ENCODE measurements around the gene AMH. TPM values are rescaled to one million over a fixed set of nuclear protein-coding genes. Genes with fewer than 3 reads are reported as not detected.

The AMH gene
- total RNA-seq, 1 experiment from 2014 or later, result 21.9 TPM

DNA sequence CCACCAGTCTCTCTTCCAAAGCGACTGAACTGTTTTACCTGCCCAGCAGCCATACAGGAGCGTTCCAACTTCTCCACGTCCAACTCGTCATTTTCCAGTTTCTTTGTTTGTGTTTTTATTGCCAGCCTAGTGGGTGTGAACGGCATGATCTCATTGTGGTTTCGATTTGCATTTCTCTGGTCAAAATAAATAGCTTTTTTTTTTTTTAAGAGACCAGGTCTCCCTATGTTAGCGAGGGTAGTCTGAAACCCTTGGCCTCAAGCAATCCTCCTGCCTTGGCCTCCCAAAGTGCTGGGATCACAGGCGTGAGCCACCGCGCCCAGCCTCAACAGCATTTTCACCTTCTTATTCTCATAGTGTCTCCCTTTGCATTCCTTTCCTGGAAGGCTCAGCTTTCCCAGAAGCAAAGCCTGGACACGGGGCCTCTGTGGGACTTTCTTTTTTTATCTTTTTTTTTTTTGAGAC, 11.2 kb downstream of the AMH start:
- POLR2A ChIA-PET, result interaction anchor here (0.5 kb wide), 1 partner anchor 58 kb away, joined by 4 read pairs; no protein-coding TSS in a partner anchor
- in situ Hi-C loops (cut with HindIII; ENCODE audit: low pct_unique_long_range_greater_than_20kb, low sequenced_read_pairs), result no loop called here
- ATAC-seq, result no peak

DNA sequence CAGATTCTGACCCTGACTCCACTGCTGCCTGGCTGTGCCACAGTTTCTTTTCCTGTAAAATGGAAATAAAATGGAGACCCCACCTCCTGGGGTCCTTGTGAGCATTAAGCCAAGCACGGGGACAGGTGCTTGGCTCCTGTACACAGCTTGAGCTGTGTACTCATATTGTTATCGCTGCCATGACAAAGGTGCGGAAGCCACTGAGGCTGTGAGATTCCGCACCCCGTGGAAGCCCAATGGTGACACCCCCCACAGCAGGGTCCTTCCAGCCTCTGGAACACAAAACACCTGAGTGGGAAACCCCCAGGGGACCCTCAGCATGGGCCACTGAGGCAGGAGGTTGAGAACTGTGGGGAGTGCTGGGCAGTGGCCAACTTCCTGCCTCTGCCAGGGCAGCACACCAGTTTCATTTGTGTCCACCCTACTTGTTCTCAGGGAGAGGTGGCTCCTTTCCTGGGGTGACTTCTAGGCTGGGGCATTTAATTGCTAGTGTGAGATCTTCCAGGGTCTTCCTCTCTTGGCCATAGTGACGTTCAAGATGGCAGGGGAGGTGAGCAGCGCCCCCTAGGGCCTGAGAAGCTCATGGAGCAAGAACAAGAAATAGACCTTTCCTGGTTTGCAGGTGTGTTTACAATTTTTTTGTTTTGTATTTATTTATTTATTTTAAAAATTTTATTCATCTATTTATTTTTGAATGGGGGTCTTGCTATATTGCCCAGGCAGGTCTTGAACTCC, 12.5 kb downstream of the AMH start:
- no peak for TF ChIP-seq POLR2AphosphoS5 (IDR thresholded peaks at IDR 0.05; ENCODE audit: low read depth, low read length)
- TF ChIP-seq TCF7L2 (IDR thresholded peaks at IDR 0.05; ENCODE audit: low read depth, low read length), result no peak
- no peak for TF ChIP-seq SIN3A (IDR thresholded peaks at IDR 0.05; ENCODE audit: borderline replicate concordance, insufficient read depth, low read depth, low read length)
- TF ChIP-seq, protein P1, sequence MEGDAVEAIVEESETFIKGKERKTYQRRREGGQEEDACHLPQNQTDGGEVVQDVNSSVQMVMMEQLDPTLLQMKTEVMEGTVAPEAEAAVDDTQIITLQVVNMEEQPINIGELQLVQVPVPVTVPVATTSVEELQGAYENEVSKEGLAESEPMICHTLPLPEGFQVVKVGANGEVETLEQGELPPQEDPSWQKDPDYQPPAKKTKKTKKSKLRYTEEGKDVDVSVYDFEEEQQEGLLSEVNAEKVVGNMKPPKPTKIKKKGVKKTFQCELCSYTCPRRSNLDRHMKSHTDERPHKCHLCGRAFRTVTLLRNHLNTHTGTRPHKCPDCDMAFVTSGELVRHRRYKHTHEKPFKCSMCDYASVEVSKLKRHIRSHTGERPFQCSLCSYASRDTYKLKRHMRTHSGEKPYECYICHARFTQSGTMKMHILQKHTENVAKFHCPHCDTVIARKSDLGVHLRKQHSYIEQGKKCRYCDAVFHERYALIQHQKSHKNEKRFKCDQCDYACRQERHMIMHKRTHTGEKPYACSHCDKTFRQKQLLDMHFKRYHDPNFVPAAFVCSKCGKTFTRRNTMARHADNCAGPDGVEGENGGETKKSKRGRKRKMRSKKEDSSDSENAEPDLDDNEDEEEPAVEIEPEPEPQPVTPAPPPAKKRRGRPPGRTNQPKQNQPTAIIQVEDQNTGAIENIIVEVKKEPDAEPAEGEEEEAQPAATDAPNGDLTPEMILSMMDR (IDR thresholded peaks at IDR 0.05), result peak; percentile 82
- ATAC-seq, result no peak
- no peaks in the 10 kb centered on the region for H3K27me3 ChIP-seq (ENCODE audit: control insufficient read depth, insufficient read depth, low read length)
- no peak for DNase-seq (ENCODE audit: low read depth, low spot score)
- intact Hi-C loops (cut with micrococcal nuclease; ENCODE audit: unreplicated experiment) (no loop called here), in situ Hi-C loops (cut with HindIII; ENCODE audit: low pct_unique_long_range_greater_than_20kb, low sequenced_read_pairs) (no loop called here)
- POLR2A ChIA-PET, result no interaction called here
- CTCF ChIA-PET, result interaction anchor here (1.7 kb wide), 1 partner anchor 23 kb away, joined by 9 read pairs; no protein-coding TSS in a partner anchor
- H3K27ac ChIP-seq (ENCODE audit: low read length), result no peak overlapping the region
- no peaks in the 10 kb centered on the region for H3K36me3 ChIP-seq (ENCODE audit: control insufficient read depth, insufficient read depth, low read length)
- peaks cover 5% of the 10 kb centered on the region for H3K4me1 ChIP-seq (ENCODE audit: control insufficient read depth, insufficient read depth, low read length)
- BruUV-seq (replicated peaks), result no TSS peak
- no peak overlapping the region for H3K4me3 ChIP-seq (ENCODE audit: low read depth in 2 of 2, low read length in 2 of 2)
- H3K9me3 ChIP-seq (ENCODE audit: control insufficient read depth, insufficient read depth, low read depth, low read length), result no peaks in the 10 kb centered on the region

More for the DNA sequence above, 11.2 kb downstream of the AMH start:
- BruUV-seq (replicated peaks), result no TSS peak
- DNase-seq (ENCODE audit: low read depth, low spot score), result no peak
- Histone ChIP-seq H3K9me3 (ENCODE audit: control insufficient read depth, insufficient read depth, low read depth, low read length) (no peaks in the 10 kb centered on the region), H3K36me3 (ENCODE audit: control insufficient read depth, insufficient read depth, low read length) (no peaks in the 10 kb centered on the region), H3K4me3 (ENCODE audit: low read depth in 2 of 2, low read length in 2 of 2) (no peak overlapping the region), H3K27me3 (ENCODE audit: control insufficient read depth, insufficient read depth, low read length) (no peaks in the 10 kb centered on the region), H3K4me1 (ENCODE audit: control insufficient read depth, insufficient read depth, low read length) (no peaks in the 10 kb centered on the region), H3K27ac (ENCODE audit: low read length) (no peak overlapping the region)
- TF ChIP-seq, protein P1 (IDR thresholded peaks at IDR 0.05), result no peak
- TF ChIP-seq SIN3A (IDR thresholded peaks at IDR 0.05; ENCODE audit: borderline replicate concordance, insufficient read depth, low read depth, low read length), result no peak
- TF ChIP-seq, protein P2, sequence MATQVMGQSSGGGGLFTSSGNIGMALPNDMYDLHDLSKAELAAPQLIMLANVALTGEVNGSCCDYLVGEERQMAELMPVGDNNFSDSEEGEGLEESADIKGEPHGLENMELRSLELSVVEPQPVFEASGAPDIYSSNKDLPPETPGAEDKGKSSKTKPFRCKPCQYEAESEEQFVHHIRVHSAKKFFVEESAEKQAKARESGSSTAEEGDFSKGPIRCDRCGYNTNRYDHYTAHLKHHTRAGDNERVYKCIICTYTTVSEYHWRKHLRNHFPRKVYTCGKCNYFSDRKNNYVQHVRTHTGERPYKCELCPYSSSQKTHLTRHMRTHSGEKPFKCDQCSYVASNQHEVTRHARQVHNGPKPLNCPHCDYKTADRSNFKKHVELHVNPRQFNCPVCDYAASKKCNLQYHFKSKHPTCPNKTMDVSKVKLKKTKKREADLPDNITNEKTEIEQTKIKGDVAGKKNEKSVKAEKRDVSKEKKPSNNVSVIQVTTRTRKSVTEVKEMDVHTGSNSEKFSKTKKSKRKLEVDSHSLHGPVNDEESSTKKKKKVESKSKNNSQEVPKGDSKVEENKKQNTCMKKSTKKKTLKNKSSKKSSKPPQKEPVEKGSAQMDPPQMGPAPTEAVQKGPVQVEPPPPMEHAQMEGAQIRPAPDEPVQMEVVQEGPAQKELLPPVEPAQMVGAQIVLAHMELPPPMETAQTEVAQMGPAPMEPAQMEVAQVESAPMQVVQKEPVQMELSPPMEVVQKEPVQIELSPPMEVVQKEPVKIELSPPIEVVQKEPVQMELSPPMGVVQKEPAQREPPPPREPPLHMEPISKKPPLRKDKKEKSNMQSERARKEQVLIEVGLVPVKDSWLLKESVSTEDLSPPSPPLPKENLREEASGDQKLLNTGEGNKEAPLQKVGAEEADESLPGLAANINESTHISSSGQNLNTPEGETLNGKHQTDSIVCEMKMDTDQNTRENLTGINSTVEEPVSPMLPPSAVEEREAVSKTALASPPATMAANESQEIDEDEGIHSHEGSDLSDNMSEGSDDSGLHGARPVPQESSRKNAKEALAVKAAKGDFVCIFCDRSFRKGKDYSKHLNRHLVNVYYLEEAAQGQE (IDR thresholded peaks at IDR 0.05; ENCODE audit: insufficient read depth in 1 of 2, low read depth in 2 of 2, low read length in 1 of 2), result no peak
- TF ChIP-seq TCF7L2 (IDR thresholded peaks at IDR 0.05; ENCODE audit: low read depth, low read length), result no peak
- TF ChIP-seq POLR2AphosphoS5 (IDR thresholded peaks at IDR 0.05; ENCODE audit: low read depth, low read length), result no peak
- intact Hi-C loops (cut with micrococcal nuclease; ENCODE audit: unreplicated experiment), result no loop called here
- CTCF ChIA-PET, result no interaction called here
